NK-92 (cell line): ENCODE data around the gene P2RY6.

Source experiments
- DNase-seq: peaks from one replicate; lab custom pipeline; 2025; ENCODE audit not compliant: unreplicated experiment; lab: John Stamatoyannopoulos, UW

P2RY6 gene

DNA sequence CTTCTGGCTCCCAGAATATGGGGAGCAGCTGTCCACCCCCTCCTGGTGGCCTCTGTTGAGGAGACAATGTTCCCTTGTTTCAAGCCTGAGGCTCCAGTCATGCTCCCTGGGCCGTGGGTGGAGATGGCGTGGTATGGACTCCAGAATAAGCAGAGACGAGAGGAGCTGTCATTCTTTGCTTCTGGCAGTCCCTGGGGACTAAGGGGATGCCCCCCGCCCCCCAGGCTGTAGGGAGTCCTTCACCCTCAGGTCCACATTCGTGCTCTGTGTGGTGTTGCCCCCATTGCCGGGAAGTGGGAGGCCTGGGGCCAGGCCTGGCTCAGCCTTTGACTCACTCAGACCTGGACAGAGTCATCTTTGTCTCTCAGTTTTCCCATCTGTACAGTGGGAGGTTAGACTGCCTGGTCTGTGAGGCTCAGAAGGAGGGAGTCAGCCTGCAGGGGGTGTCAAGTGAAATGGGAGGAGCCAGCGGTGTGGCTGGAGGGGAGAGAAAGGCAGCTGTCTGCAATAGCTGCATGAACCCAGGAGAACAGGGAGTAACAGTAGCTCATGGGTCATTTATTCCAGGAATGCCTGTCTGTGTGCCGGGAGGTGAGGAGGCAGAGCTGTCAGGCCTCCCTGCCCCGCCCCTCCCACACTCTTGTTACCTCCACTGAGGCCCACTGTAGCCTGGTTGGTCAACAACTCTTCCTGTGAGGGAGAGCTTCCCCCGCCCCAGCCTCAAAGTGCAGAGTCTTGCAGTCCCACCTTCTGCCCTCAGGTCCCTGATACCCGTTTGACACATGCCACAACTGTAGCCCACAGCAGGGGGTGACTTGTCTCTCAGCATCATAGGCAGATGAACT, 42.2 kb downstream of the P2RY6 start:
- DNase-seq = no peak

DNA sequence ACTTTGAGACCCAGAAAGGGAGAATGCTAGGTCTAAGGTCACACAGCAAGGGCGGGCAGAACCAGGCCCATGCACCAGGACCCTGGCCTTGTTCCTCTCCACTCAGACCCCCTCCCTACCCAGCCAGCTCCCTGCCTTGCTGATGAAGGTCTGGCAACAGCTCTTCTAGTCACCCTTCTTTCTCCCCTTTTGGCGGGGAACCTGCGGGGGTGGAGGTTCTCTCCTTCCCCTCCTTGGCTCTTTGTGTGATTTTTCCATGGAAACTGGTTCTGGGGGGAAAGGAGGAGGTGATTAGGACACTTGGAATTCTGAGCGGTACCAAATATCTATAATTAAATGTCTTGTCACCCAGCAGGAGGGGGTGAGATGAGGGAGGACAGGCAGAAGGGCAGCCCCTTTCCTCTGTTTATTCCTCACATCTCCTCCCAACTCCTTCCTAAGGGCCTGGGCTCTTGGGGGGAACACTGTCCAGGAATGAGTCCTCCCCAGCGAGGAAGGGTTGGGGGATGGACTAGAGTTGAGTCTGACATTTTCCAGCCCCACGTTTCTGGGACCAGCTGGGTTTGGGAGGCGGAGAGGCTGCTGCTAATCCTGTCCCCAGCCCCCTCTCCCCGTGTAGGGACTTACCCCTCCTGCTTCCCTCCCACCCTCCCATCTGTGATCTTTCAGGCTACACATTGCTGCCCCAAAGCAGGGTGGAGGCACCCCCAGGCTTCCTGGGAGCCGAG, 43.3 kb downstream of the P2RY6 start:
- DNase-seq = no peak

DNA sequence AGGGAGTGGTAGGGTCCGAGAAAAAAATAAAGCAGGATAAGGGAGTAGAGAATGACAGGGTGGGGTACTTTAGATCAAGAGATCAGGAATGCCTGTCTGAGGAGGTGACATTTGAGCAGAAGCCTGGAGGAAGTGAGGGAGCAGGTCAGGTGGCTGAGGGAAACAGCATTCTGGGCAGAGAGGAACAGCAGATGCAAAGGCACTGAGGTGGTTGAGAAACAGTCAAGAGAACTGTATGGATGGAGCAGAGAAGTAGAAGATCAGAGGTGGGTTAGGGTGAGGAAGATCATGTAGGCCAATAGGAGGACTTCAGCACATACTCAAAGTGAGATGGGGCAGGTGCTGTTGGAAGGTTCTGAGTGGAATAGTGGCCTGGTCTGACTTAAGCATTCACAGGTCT, 44.3 kb downstream of the P2RY6 start:
- no peak for DNase-seq

DNA sequence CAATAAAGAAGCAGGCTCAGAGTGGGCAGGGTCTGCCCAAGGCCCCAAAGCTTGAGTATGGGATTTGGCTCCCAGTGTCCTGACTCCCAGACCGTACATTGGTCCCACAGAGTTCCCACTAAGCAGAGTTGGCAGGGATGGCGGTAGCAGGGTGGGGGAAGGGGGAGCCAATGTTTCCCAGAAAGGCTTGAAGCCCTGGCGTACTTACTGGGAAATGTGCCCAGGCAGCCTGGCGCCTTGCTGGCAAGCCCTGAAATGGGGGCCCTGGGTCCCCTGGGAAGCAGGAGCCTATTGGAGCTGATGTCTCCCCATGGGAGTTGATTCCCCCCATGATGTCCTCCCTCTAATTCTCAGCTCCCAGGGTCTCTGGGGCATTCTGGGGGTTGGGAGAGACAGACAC, 45.2 kb downstream of the P2RY6 start:
- DNase-seq = no peak

DNA sequence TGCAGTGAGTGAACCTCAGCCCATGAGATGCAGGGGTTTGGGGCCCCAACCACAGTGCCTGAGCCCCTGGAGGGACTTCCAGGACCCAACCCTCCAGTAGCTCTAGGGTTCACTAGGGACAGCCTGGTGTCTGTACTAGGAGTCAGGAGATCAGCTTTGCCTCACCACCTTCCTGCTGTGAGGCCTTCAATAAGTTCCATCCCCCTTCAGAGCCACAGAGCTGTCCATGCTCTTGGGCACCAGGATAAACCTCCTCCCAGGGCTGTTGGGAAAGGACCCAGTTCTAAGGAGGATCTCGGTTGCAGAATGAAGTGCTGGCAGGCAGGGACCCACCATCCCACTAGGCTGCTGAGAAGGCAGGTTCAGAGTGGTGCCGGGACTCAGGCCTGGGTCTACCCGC, 45.7 kb downstream of the P2RY6 start:
- DNase-seq = no peak

GRCh38 chr11:73318501-73319011, 46.4 kb downstream of the P2RY6 start:
- DNase-seq = no peak

GRCh38 chr11:73320763-73321603, 48.8 kb downstream of the P2RY6 start:
- no peak for DNase-seq

DNA sequence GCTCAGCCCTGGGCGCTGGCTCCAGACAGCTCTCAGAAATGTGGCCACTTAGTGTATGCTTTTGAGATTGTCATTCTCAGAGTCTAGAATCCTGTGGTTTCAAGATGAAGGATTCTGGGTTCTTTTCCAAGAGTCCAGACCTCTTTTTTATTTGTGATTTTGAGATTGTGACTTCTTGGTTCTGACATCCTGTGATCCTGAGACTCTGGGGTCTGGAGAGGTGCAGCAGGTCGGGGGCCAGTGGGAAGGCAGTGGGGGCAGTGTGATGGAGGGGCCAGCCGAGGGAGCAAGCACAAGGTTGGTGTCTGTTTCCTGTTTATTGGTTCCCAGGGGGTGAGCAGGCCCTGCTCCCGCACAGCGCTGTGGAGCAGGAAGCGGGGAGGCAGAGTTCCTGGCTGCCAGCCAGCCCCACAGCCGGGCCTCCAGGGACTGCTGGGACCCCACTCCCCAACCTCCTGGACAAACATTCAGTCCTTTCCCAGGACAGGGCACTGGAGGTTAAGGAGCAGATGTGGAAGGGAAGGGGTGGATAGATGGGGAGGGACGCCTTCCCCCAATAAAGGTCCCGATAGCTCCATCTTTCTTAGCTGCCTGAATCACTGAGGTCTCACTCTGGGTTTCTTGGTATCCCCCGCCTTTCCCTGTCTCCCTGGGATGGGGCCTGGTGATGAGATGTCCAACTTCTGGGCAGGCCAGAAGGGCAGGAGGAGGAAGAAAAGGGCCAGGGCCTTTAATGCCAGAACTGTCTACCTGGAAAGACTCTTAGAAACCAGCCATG, 49.7 kb downstream of the P2RY6 start:
- DNase-seq = no peak

- DNase-seq = no peak
Observed at GRCh38 chr11:73322382-73323306, 50.5 kb downstream of the P2RY6 start.

DNA sequence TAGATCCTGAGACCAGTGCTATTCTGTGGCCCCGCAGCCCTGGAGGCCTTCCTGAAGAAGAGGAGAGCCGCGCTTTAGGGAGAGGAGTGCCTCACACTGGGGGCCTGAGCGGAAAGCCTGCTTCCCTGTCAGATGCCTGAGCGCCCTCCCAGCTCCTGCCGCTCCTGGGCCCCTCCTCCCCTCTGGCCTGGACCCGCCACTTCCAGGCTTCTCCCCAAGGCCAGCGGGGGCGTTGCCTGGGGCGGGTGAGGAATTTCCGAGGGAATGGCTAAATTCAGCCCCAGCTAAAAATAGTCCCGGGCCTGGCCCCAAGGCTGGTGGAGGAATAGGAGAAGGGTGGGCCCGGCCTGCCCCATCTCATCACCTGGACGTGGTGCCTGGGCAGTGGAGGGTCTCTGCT, 51.3 kb downstream of the P2RY6 start:
- DNase-seq = no peak

- no peak for DNase-seq
Observed at GRCh38 chr11:73324116-73324515, 52.0 kb downstream of the P2RY6 start.

GRCh38 chr11:73324665-73325035, 52.5 kb downstream of the P2RY6 start:
- no peak for DNase-seq

DNA sequence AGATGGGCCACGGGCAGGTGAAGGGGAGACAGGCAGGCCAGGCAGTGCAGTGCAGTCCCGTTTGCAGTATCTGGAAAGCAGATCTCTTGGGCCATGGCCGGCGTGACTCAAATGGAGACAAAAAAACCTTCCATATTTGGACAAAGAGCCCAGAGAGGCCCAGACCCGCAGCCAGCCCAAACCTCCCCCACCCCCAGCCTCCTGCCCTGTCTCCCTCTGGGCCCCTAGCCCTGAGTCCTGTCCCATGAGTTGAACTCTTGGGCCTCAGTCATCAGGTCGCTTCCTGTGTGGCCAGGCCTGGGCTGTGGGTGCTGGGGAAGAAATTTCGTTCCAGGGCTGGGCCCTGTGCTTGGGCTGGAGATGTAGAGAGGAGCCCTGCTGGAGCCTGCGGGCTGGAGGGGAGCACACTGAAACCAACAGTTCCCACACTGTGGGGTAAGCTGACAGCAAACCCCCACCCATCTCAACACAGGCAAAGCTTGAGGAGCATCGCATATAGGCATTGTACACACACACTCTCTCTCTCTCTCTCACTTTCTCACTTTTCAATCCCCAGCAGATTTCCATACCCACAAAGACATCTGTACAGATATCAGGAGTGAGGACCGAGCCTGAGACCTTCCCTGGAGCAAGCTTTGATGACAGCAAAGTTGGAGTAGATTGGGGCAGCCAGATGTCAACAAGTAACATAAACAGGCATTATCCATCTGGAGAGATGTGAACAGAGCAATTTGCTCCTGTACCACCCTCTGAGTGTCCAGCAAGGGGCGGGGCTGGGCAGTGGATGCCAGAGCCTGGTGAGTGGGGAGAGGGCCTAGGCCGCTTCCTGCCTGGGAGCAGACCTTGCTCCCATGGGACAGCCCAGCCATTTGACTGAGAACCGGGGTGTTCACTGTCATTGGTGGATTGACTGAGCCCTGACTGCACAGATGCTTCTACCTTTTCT, 53.2 kb downstream of the P2RY6 start:
- DNase-seq = no peak

- DNase-seq = no peak
Observed at GRCh38 chr11:73326929-73327811, 55.0 kb downstream of the P2RY6 start.

DNA sequence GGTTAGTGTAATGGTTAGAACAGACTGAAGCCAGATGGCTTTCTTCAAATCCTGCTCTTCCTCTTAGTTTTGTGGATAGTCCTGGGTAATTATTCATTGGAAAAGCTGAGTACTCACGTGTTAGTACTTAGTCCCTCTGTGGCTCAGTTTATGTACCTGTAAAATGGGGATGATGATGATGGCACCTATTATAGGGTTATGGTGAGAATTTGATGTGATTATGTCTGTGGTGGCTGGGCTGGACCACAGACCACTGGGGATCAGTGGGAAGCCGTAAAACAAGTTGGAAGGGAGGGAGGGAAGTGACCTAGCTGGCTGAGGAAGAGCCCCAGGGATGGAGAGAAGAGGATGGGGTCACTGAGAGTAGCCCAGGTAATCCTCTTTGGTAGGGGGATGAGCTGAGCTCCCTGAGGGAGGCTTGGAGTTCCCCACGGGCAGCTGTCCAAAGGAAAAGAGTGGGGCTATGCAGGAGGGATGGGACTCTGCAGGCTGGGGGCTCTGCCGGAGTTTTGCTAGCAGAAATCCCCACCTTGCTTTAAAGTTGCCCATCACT, 55.8 kb downstream of the P2RY6 start:
- DNase-seq = no peak

GRCh38 chr11:73330569-73331093, 58.5 kb downstream of the P2RY6 start:
- DNase-seq = no peak
